HG02642 (cell line): Measurements from ENCODE around the gene PGD.
"Not testable (repeated sequence)": the region's sequence is repeated elsewhere in the genome, so short reads cannot be mapped to it uniquely, and the experiment has no call there.

Experiments used
- ATAC-seq: cut with Tn5 transposase; IDR thresholded peaks from one replicate; pipeline ENCODE4 v1.9.1; 2021; ENCODE audit warnings: mild to moderate bottlenecking; ENCODE audit not compliant: unreplicated experiment, poor library complexity

PGD gene

DNA sequence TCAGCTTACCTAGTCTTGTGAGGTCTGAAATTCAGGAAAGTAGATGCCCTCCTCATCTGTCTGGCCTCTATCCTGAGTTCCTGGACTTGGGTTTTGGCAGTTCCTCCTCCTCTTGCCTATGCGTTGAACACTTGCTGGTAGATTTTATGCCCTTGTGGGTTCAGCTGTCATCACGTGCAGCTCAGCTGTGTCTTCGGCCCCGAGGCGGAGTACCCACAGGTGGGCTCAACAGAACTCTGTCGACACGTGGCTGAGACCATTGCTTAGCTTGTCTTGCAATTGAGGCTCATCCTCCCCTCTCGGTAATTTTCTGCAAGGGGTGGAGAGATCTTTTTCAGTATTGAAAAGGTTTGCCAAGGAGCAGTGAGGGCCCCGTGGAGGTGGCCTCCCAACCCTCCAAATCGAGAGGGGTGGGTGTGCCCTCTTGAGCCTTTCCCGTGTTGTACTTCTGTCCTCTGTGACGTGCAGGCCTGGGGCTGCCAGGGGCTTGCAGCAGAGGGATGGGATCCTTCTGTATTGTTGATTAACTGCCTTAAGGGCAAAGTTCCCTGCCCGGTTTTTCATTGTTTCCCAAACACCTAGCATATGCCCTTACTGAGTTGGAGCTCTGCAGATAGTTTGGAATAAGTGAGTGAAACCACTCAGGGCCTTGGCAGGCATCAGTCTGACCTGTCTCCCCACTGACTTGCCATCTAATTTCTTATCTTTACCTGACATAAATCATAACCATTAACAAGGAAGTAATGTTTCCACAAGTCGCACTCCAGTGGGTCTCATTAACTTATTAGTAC, 34.2 kb downstream of the PGD start:
- no peak for ATAC-seq

- ATAC-seq: no peak
These were observed 34.9 kb downstream of the PGD start for GRCh38 chr1:10433790-10434189.

DNA sequence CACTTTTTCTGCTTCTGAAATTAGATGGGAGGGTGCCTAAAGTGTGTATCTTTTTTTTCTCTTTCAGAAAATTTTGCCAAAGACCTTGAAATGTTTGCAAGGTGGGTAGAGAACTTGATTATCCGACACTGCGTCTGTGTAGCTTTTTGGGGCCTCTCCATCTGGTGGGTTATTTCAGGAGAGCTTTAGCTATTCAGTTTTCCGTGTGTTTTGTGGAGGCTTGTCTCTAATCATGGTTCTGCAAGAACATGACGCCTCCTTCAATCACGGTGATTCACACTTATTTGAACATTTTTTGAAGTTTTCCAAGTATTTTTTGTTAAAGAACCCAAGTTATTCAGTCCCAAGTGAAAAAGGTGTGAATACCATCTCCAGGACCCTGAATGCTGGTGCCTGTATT, 35.7 kb downstream of the PGD start:
- no peak for ATAC-seq

DNA sequence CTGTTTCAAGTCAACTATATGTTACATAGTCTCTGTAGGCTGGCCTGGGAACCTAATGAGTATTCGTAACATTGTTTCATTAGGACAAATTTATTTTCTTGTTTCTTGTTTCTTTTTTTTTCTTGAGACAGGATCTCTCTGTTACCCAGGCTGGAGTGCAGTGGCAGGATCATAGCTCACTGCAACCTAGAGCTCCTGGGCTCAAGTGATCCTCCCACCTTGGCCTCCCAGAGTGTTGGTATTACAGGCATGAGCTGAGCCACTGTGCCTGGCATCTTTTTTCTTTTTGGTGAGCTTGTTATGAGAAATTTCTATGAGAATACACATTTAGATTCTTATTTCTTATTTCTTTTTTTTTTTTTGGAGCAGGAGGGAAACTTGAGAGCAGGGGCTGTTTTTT, 38.2 kb downstream of the PGD start:
- no peak for ATAC-seq

DNA sequence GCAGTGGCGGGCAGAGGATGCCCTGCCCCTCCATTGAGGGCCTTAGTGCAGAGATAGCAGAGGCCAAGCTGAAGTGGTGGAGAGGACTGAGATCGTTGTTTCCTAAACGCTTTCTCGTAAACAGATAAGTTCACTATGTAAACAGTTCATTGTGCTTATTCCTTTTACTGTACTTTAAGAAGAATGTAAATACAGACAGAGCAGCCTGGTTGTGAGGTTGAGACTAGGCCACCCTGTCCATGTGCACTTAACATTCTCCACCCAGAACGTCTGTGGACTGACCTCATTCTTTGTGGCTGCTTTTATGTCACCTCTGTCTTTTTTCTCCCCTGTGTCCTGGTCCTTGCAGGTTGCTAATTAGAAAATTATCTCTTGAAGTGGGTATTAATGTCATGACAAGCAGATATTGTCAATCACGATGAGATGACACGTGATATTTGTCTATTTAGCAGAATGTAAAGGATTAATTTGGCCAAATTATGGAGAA, 39.9 kb downstream of the PGD start:
- ATAC-seq: no peak

GRCh38 chr1:10440305-10440704, 41.4 kb downstream of the PGD start:
- ATAC-seq: no peak

- no peak for ATAC-seq
These were observed 41.9 kb downstream of the PGD start for GRCh38 chr1:10440794-10441193.

- ATAC-seq: no peak
These were observed 45.4 kb downstream of the PGD start for GRCh38 chr1:10444248-10444647.

DNA sequence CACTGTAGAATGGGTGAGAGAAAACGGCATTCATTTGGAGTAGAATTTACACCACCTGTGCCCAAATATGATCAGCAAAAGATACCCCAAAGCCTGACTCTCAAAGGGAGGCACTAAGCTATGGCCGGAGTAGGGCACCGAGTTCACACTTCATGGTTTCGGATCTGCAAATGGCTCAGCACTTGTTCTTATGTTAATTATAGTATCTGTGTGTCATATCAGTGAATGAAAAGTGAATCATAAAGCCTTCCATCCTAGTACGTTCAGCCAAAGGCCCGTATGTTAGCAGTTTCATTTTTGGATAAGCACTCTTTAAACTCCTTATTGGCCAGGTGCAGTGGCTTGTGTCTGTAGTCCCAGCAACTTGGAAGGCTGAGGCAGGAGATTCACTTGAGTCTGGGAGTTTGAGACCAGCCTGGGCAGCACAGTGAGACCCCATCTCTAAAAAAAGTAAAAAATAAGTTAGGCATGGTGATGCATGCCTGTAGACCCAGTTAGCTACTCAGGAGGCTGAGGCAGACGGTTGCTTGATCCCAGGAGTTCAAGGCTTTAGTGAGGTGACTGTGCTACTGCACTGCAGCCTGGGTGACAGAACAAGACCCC, 46.0 kb downstream of the PGD start:
- no peak for ATAC-seq

DNA sequence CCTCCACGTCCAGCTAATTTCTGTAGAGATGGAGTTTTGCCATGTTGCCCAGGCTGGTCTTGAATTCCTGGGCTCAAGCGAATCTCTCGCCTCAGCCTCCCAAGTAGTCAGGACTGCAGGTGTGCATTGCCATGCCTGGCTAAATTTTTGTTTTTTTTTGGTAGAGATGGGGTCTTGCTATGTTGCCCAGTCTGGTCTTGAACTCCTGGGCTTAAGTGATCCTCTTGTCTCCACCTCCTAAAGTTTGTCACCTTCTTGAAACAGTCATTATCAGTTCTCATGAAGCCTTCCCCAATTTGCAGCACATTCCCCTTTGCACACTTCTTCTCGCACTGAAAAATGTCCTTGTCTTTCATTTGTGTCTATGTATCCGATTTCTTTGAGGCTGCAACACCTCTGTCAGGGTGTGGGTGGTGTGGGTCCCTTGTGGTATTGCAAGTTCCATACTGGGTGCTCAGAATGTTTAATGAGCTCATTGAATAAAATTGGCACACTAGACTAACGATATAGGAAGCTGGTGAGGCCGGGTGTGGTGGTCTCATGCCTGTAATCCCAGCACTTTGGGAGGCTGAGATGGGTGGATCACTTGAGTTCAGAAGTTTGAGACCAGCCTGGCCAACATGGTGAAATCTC, 48.0 kb downstream of the PGD start:
- ATAC-seq: no peak

- no peak for ATAC-seq
These were observed 50.9 kb downstream of the PGD start, which contains the start of gene CORT for GRCh38 chr1:10449751-10450150. CORT (plus strand) TSS chr1:10450031; CDS start chr1:10450224, 193 bp downstream.

DNA sequence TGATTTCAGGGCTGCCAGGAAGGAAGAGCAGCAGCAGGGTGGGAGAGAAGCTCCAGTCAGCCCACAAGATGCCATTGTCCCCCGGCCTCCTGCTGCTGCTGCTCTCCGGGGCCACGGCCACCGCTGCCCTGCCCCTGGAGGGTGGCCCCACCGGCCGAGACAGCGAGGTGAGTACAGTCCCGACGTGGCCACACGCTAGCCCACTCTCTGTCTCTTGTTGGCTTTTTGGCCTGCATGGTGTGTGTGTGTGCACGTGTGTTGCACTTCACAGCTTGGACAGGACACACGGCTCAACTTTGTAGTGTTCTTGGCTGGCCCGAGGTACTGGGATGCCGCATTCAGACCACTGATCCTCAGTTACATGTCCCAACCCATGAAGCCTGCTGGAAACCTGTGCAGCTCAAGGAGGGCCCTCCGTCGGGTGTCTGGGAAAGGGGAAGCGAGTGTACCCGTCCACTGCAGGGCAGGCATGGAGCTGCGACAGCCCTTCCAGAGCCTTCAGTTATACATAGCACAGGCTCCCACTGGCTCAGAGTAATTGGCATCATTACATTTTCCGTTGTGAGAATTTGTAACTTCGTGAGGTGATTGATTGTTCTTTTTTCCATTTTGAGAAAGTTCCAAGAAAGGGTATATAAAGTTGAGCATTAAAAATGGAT, 51.4 kb downstream of the PGD start:
- no peak for ATAC-seq

GRCh38 chr1:10450836-10451235, 52.0 kb downstream of the PGD start:
- ATAC-seq: no peak

GRCh38 chr1:10451287-10451686, 52.4 kb downstream of the PGD start:
- ATAC-seq: no peak

GRCh38 chr1:10456048-10456447, 57.2 kb downstream of the PGD start:
- ATAC-seq: no peak

DNA sequence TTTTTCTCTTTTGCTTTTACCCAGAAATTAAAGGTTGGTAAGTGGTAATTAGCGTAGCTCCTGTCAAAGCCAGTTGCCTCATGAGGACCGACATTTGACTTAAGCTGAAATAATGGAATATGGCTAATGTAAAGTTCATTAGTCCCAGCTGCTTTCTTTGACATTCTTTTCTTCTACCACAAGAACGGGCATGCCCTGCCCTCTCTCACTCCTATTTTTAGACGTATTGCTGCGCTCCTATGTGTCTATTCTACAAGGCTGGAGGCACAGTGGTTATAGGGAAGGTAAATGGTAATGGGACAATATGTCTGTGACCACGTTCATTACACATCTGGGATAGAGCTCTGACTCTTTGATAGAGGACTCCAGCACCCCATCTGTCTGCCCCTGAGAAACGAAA, 57.8 kb downstream of the PGD start:
- ATAC-seq: no peak

DNA sequence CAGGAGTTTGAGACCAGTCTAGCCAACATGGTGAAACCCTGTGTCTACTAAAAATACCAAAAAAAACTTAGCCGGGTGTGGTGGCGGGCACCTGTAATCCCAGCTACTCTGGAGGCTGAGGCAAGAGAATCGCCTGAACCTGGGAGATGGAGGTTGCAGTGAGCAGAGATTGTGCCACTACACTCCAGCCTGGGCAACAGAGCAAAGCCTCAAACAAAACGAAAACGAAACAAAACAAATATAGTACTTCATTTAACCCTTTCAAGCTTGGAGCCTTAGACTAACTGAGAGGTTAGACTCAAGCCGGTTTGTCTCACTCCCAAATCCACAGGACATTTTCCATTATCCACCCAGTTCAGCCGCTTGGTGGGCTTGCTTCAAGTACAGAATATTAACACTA, 58.6 kb downstream of the PGD start:
- not testable (repeated sequence) for ATAC-seq

DNA sequence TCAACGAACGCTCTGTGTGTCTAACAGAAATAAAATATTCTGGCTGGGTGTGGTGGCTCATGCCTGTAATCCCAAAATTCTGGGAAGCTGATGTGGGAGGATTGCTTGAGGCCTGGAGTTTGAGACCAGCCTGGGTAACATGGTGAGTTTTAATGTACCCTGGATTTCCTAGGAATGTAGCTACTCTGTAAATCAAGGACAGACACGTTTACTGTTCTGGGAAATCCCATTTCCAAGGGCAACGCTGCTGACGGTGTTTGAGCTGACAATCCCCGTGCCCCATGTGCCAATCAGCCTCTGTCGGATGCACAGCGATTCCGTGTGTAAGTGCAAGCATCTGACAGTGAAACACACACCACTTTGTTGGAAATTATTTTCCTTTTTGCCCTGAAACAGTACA, 59.0 kb downstream of the PGD start:
- ATAC-seq: no peak

GRCh38 chr1:10459184-10459583, 60.3 kb downstream of the PGD start:
- no peak for ATAC-seq

GRCh38 chr1:10467078-10467477, 68.2 kb downstream of the PGD start:
- ATAC-seq: no peak

DNA sequence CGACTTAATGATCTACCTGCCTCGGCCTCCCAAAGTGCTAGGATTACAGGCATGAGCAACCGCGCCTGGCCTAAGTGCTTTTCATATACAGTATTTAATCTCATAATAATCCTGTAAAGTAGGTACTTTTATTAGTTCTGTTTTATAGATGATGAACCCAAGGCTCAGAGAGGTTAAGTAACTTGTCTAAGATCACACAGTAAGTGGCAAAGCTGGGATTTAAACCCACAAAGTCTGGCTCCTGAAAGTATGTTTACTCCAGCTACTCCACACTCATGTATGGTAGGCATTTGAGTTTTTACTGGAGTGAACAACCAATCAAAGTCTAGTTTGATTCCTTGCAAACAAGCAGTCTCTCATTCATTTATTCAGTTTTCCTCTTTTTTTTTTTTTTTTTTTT, 71.2 kb downstream of the PGD start:
- ATAC-seq: no peak
